ENCODE measurements around the gene PLCD3.
A peak's percentile ranks its signal among the peaks of the same experiment; 100 is the strongest.

PLCD3 gene

DNA sequence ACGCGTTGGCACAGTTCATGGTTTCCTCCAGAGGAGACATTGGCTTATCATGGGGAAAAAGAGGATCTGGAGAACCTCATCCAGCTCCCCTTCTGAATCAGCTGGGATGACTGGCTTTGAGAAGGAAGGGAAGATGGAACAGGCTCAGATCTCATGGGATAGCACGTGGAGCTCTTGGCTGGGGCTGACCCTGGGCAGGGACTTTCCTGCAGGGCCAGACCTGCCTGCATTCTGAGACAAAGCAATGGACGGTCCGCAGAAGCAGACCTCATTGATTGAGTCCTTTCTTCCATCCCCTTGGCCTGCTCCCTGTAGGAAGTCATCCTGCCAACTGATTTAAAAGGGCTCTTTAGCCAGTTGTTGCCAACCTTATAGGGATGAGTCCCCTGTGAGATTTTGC, 26.2 kb downstream of the PLCD3 start:
- Histone ChIP-seq H3K27ac (replicated peaks) (no peak overlapping the region), H3K27me3 (ENCODE audit: insufficient read depth, poor library complexity, severe bottlenecking) (no peaks in the 10 kb centered on the region), H3K4me3 (replicated peaks; ENCODE audit: insufficient read depth, low read length) (no peak overlapping the region)
- TF ChIP-seq REST (IDR thresholded peaks at IDR 0.05; ENCODE audit: insufficient replicate concordance, low read depth) (no peak), GABPA (IDR thresholded peaks at IDR 0.05; ENCODE audit: low read depth) (no peak), SPI1 (IDR thresholded peaks at IDR 0.05; ENCODE audit: borderline replicate concordance, low read depth) (no peak), POLR2AphosphoS5 (IDR thresholded peaks at IDR 0.05; ENCODE audit: low read depth) (no peak), CTCF (IDR thresholded peaks at IDR 0.05; ENCODE audit: insufficient read depth, low read length) (no peak)
- no peak for DNase-seq (ENCODE audit: low read depth in 1 of 2, low spot score in 1 of 2)

GRCh38 chr17:45104907-45105624, 27.2 kb downstream of the PLCD3 start:
- no peak overlapping the region for H3K4me3 ChIP-seq (replicated peaks; ENCODE audit: insufficient read depth, low read length)
- H3K27me3 ChIP-seq (ENCODE audit: insufficient read depth, poor library complexity, severe bottlenecking), result no peaks in the 10 kb centered on the region
- no peak overlapping the region for H3K27ac ChIP-seq (replicated peaks)
- DNase-seq (ENCODE audit: low read depth in 1 of 2, low spot score in 1 of 2), result no peak
- TF ChIP-seq POLR2AphosphoS5 (IDR thresholded peaks at IDR 0.05; ENCODE audit: low read depth), result 0 out of 2 replicates have a peak, but pooled peaks have one; percentile 25
- no peak for TF ChIP-seq CTCF (IDR thresholded peaks at IDR 0.05; ENCODE audit: insufficient read depth, low read length)

DNA sequence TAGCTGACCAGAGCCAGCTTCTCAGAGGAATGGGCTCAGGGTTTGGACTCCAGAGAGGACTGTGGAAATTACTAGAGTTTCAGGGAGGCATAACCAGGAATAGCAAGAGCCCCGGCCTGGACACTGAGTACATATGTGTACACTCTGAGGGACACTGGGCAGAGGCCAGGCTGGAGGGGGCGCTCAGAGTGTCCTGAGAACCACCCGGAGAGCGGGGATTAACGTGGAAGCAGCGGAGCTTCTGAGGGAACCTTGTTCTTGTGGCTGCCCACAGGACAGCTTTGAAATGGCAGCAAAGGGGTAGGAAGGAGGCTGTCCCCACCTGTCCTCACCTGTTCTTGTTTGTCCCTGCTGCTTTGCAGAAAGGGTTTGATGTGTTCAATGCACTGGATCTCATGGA, 27.8 kb downstream of the PLCD3 start:
- DNase-seq (ENCODE audit: low read depth in 1 of 2, low spot score in 1 of 2), result no peak
- H3K4me3 ChIP-seq (replicated peaks; ENCODE audit: insufficient read depth, low read length), result no peak overlapping the region
- H3K27ac ChIP-seq (replicated peaks), result no peak overlapping the region
- TF ChIP-seq CTCF (IDR thresholded peaks at IDR 0.05; ENCODE audit: insufficient read depth, low read length), result no peak
- no peak for TF ChIP-seq POLR2AphosphoS5 (IDR thresholded peaks at IDR 0.05; ENCODE audit: low read depth)
- TF ChIP-seq REST (IDR thresholded peaks at IDR 0.05; ENCODE audit: insufficient replicate concordance, low read depth), result no peak
- no peak for TF ChIP-seq GABPA (IDR thresholded peaks at IDR 0.05; ENCODE audit: low read depth)
- no peak for TF ChIP-seq SPI1 (IDR thresholded peaks at IDR 0.05; ENCODE audit: borderline replicate concordance, low read depth)
- H3K27me3 ChIP-seq (ENCODE audit: insufficient read depth, poor library complexity, severe bottlenecking), result no peaks in the 10 kb centered on the region

DNA sequence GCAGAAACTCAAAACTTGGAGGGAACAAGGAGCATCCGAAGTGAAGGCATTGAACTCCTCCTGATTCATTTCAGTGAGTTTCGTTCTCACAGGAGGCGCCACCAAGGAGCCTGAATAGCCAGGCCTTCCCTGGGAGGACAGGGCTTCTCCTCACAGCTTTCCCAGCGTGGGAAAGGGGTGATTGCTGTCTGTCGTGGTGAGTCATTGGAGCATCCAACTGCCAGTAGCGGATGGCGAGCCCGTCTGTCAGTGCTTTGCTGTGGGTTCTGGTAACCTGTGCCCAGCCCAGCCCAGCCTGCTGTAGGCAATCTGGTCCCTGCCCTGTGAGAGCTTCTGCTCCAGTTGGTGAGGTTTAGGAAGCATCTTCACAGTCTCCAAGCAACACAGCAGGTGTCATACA, 28.3 kb downstream of the PLCD3 start:
- DNase-seq (ENCODE audit: low read depth in 1 of 2, low spot score in 1 of 2), result no peak

More for the DNA sequence above, 28.3 kb downstream of the PLCD3 start:
- no peak for TF ChIP-seq CTCF (IDR thresholded peaks at IDR 0.05; ENCODE audit: insufficient read depth, low read length)
- Histone ChIP-seq H3K27ac (replicated peaks) (no peak overlapping the region), H3K27me3 (ENCODE audit: insufficient read depth, poor library complexity, severe bottlenecking) (no peaks in the 10 kb centered on the region), H3K4me3 (replicated peaks; ENCODE audit: insufficient read depth, low read length) (no peak overlapping the region)
